T47D (cell line): ENCODE results near the gene MAP6D1.
"Not testable (repeated sequence)": the region's sequence is repeated elsewhere in the genome, so short reads cannot be mapped to it uniquely, and the experiment has no call there.

Experiments used
- DNase-seq, 2 experiments: peaks; one replicate each; pipeline versions ENCODE4 v3.0.0 to v3.0.0-alpha.2; 2011 to 2012; ENCODE audit warnings: low read depth in 1 of 2, low spot score in 1 of 2
- JUND ChIP-seq: IDR thresholded peaks from 2 replicates; pipeline ENCODE4 v1.6.1; 2012; ENCODE audit warnings: low read depth
- in situ Hi-C: cut with HindIII; loops from 2 replicates; pipeline ENCODE4 v1.10.0; 2016; ENCODE audit warnings: low sequenced_read_pairs, low pct_unique_long_range_greater_than_20kb

The MAP6D1 gene

DNA sequence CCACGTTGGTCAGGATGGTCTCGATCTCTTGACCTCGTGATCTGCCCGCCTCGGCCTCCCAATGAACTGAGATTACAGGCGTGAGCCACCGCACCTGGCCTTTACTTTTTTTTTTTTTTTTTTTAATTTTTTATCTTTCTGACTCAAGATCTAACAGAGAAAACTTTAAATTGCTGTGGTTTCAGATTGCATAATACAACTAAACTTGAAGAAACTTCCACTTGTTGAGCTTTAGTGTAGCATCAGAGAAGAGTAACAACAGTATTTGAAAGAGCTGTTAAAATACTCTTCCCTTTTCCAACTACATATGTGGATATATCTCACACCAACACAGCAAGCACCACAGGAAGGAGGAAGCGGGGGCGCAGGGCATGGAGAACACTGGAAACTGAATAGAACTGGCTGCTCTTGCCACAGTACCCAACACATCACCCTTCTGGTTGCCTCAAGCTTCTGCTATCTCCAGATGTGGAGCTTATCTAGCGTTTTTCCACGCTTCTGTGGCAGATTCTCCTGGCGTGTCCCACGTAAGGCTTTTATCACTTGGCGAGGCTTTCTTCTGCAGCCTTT is 45.4 kb downstream of the MAP6D1 start:
- TF ChIP-seq JUND, result no peak
- DNase-seq, result no peak
- in situ Hi-C loops, result no loop called here

DNA sequence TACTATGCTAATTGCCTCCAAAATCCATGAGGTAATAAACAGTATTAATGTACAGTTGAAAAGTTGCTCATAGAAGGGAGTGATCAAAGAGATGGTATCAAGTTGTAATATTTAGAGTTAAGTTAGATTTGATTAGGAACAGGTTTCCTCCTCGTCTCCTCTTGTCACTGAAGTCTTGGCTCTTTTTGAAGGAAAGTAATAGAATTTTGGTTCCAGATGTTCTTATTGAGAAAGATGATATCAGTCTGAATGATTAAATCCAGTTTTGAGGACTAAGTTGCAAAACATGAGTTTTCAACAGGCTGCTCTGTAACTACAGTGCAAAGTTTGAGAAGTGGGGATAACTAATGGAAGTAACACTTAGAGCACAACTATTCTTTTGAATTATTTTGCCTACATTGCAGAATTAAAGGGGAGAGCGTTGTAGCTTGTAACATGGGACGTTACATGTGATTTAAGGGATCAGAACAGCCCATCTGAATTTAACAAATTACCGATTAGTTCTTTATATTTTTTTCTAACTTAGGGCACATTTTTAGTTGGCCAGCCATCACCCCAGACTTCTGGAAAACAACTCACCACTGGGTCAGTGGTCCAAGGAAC is 48.3 kb downstream of the MAP6D1 start:
- no peak for TF ChIP-seq JUND
- no peak for DNase-seq
- in situ Hi-C loops, result no loop called here

- DNase-seq, in situ Hi-C loops: not testable (repeated sequence)
Measured at GRCh38 chr3:183776451-183776850, 48.9 kb downstream of the MAP6D1 start.

DNA sequence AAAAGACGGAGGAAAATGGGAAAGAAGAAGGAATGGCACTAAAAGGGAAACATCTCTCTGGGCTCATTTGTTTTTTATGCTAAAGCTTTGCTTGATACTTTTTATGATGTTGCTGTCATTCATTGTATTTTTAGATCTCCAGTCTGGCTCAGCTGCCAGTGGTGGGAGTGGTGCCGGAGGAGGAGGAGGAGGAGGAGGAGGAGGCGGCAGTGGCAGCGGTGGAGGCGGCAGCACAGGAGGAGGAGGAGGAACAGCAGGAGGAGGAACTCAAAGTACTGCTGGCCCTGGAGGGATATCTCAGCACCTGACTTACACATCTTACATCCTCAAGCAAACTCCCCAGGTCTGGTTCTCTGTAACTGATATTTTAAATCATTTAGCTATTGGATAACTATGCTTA is 49.6 kb downstream of the MAP6D1 start:
- peak in 1 of 2 experiments; percentile 59 for DNase-seq
- in situ Hi-C loops, result no loop called here
- TF ChIP-seq JUND, result no peak

DNA sequence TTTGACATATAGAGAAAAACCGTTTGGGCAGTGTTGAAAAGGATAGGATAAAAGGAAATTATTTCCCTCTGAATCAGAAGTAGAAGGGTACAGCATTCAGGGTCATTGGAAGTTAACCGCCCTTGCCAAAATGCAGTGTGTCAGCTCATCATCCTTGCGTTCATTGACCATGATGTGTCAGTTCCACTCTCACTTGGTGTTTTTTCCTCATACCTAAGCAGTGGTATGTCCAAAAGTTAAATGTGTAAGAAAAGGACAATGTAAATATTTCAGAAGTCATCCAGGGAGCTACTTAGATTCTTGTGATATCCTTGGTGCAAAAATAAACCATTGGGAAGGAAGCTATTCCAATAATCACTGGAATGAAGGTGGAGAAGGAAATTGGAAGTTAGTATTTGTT is 50.7 kb downstream of the MAP6D1 start:
- in situ Hi-C loops, result no loop called here
- DNase-seq, result peak; percentile 49 to 90
- peak; percentile 76 for TF ChIP-seq JUND

DNA sequence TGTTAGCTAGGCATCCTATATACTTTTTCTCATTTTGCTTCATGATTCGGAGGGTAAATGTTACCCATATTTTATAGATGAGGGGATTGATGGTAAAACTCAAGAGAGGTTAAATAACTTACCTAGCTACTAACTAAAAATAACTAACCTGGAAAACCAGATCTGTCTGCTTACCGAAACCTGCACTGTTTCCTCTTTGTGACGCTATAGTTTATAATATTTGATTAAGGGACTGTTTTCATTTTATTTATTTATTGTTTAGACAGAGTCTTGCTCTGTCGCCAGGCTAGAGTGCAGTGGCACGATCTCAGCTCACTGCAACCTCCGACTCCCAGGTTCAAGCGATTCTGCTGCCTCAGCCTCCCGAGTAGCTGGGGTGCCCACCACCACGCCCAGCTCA is 55.9 kb downstream of the MAP6D1 start:
- in situ Hi-C loops, result no loop called here
- no peak for TF ChIP-seq JUND
- no peak for DNase-seq

DNA sequence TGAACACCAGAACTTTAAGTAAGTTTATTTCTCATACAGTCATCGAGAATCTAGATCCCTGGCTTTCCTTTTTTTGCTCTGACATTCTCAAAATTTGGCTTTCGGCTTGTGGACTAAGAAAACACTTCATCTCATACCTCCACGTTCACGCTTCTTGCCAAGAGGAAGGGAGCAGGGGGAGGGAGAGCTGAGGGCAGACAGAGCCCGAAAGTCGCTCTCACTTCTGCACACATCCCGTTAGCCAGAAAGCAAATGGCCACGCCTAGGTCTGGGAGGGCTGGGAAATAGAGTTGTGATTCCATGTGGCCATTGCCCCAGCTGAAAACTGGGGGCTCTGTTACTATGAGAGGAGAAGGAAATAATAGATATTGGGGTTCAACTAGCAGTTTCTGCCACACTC is 57.3 kb downstream of the MAP6D1 start:
- DNase-seq, result no peak
- TF ChIP-seq JUND, result no peak
- in situ Hi-C loops, result no loop called here

DNA sequence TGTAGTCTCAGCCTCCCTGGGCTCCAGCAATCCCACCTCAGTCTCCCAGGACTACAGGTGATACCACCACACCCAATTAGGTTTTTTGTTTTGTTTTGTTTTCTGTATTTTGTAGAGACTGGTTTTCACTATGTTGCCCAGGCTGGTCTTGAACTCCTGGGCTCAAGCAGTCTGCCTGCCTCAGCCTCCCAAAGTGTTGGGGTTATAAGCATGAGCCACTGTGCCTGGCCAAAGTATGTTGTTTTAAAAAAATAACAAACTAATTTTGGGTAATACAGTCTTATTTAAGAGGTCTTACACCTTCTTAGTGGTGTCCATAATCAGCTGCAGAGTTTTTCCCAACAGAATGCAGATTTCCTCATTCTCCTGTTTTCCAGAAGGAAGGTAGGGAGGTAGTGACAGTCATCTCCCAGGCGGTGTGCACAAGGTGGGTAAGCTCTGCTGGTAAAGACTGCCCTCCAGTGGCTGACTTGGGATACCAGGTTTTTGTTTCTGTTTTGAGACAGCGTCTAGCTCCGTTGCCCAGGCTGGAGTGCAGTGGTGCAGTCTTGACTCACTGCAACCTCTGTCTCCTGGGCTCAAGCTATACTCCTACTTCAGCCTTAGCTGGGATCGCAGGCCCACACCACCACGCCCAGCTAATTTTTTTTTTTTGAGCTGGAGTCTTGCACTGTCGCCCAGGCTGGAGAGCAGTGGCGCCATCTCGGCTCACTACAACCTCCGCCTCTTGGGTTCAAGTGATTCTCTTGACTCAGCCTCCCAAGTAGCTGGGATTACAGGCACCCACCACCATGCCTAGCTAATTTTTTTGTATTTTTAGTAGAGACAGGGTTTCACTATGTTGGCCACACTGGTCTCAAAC is 58.4 kb downstream of the MAP6D1 start:
- in situ Hi-C loops, result no loop called here
- peak; percentile 83 to 95 for DNase-seq
- no peak for TF ChIP-seq JUND

- DNase-seq, result peak in 1 of 2 experiments; percentile 22
- no peak; the same call in 1 of the 2 replicates for TF ChIP-seq JUND
- in situ Hi-C loops, result no loop called here
Measured at GRCh38 chr3:183766107-183766506, 59.3 kb downstream of the MAP6D1 start.
